Measurements from ENCODE around the gene SKOR1.

DNA sequence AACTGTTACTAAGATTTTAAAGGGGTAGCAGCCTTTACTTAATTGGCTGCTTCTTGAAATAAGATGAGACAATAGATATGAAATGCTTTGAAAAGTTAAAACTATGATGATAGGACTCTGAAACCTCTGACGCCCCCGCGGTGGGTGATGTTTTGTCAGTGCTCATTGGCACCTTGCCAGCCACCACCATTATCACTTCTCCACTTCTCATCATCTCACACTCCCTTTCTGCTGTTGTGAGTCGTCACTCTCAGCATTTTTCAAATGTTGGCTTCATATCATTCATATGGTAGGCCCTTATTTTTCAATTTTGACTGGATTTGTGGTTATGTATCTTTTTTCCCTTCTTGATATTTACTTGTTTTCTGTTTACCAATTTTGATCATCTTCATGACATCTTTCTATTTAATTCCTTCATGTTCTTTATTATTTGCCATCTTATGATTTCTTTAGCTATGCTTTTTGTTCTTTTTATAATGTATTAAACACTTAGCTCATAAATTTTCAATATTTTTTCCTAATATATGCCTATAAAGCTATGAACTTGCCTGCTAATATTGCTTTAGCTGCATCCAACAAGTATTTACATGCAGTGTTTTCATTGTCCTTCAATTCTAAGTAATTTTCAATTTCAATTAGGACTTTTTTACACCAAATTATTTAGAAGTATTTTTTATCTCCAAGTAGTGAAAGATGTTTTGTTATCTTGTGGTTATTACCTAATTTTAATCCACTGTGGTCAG, 30.3 kb upstream of the SKOR1 start:
- TF ChIP-seq FOSL2 (IDR thresholded peaks at IDR 0.05; ENCODE audit: borderline replicate concordance, low read depth): no peak
- TF ChIP-seq, protein P1, sequence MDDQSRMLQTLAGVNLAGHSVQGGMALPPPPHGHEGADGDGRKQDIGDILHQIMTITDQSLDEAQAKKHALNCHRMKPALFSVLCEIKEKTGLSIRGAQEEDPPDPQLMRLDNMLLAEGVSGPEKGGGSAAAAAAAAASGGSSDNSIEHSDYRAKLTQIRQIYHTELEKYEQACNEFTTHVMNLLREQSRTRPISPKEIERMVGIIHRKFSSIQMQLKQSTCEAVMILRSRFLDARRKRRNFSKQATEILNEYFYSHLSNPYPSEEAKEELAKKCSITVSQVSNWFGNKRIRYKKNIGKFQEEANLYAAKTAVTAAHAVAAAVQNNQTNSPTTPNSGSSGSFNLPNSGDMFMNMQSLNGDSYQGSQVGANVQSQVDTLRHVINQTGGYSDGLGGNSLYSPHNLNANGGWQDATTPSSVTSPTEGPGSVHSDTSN (IDR thresholded peaks at IDR 0.05): no peak
- TF ChIP-seq, protein P2, sequence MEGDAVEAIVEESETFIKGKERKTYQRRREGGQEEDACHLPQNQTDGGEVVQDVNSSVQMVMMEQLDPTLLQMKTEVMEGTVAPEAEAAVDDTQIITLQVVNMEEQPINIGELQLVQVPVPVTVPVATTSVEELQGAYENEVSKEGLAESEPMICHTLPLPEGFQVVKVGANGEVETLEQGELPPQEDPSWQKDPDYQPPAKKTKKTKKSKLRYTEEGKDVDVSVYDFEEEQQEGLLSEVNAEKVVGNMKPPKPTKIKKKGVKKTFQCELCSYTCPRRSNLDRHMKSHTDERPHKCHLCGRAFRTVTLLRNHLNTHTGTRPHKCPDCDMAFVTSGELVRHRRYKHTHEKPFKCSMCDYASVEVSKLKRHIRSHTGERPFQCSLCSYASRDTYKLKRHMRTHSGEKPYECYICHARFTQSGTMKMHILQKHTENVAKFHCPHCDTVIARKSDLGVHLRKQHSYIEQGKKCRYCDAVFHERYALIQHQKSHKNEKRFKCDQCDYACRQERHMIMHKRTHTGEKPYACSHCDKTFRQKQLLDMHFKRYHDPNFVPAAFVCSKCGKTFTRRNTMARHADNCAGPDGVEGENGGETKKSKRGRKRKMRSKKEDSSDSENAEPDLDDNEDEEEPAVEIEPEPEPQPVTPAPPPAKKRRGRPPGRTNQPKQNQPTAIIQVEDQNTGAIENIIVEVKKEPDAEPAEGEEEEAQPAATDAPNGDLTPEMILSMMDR (IDR thresholded peaks at IDR 0.05): no peak
- no peak for TF ChIP-seq SMC3 (IDR thresholded peaks at IDR 0.05; ENCODE audit: low read depth, low read length)
- no peak for TF ChIP-seq GABPA (IDR thresholded peaks at IDR 0.05; ENCODE audit: low read depth)
